GM18868 (cell line): Measurements from ENCODE around the gene POLR2C.

Experiments
- ATAC-seq: cut with Tn5 transposase; IDR thresholded peaks from one replicate; pipeline ENCODE4 v1.9.1; 2021; ENCODE audit warnings: mild to moderate bottlenecking, moderate library complexity; ENCODE audit not compliant: unreplicated experiment

Gene POLR2C

GRCh38 chr16:57517397-57518367, 55.2 kb downstream of the POLR2C start:
- no peak for ATAC-seq

DNA sequence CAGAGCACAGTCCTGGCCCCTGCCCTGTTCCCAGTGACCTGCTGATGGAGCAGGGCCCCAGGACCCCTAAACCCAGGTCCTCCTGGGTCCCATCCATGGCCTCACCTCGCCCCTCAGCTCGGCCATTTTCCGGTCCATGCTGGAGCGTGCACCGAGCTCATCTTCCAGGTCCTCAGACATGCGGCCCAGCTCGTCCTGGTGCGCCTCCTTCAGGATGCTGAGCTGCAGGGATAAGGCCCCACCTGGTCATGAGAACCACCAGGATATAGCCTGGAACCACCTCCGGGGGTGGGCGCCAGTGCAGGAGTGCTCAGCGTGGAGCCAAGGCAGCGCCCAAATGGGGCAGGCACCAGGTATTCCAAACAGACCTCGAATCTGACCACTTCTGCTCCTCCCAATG, 56.0 kb downstream of the POLR2C start:
- no peak for ATAC-seq

- no peak for ATAC-seq
These were observed 56.4 kb downstream of the POLR2C start for GRCh38 chr16:57518922-57519321.

- no peak for ATAC-seq
These were observed 57.4 kb downstream of the POLR2C start for GRCh38 chr16:57519796-57520360.
